DND-41 (cell line): ENCODE data around the gene TMEM132C.

ENCODE experiments used
- ATAC-seq: fragments of 200-7000 bp; cut with Tn5 transposase; 3 replicates; pipeline ENCODE4 v1.9.1; 2021; ENCODE audit warnings: low read depth; ENCODE audit not compliant: insufficient read depth
- DNase-seq: peaks from one replicate; pipeline ENCODE4 v3.0.0-alpha.2; 2020
- H2AFZ ChIP-seq: 2 replicates; pipeline ENCODE4 v1.6.0; 2012; ENCODE audit warnings: low read depth, low read length
- H3K27ac ChIP-seq: 2 replicates; pipeline ENCODE4 v1.5.1; 2012; ENCODE audit warnings: low read length, inconsistent platforms
- H3K27me3 ChIP-seq: fragments of 200-600 bp; sonication (generic); 2 replicates; pipeline ENCODE4 v1.6.0; 2012; ENCODE audit warnings: low read length, mild to moderate bottlenecking, inconsistent platforms; ENCODE audit not compliant: insufficient read depth, poor library complexity
- H3K36me3 ChIP-seq: 2 replicates; pipeline ENCODE4 v1.5.1; 2012; ENCODE audit warnings: low read length, inconsistent platforms; ENCODE audit not compliant: insufficient read depth
- H3K4me1 ChIP-seq: 2 replicates; pipeline ENCODE4 v1.5.1; 2012; ENCODE audit warnings: mild to moderate bottlenecking, low read length; ENCODE audit not compliant: insufficient read depth
- H3K4me2 ChIP-seq: 2 replicates; pipeline ENCODE4 v1.6.0; 2012; ENCODE audit warnings: mild to moderate bottlenecking, moderate library complexity, low read length, inconsistent platforms; ENCODE audit not compliant: insufficient read depth
- H3K4me3 ChIP-seq, 2 experiments: fragments of 200-600 bp in 1 of 2; shearing (Covaris generic) in 1 of 2; 2 replicates each; pipeline ENCODE4 v1.5.1; 2012 to 2016; ENCODE audit warnings: inconsistent platforms in 2 of 2, low read length in 2 of 2, mild to moderate bottlenecking in 2 of 2, low read depth in 1 of 2, moderate library complexity in 1 of 2
- H3K79me2 ChIP-seq: 2 replicates; pipeline ENCODE4 v1.6.0; 2012; ENCODE audit warnings: low read length, inconsistent platforms; ENCODE audit not compliant: insufficient read depth
- H3K9ac ChIP-seq: 2 replicates; pipeline ENCODE4 v1.6.0; 2012; ENCODE audit warnings: low read depth, mild to moderate bottlenecking, inconsistent platforms, low read length, moderate library complexity
- H3K9me3 ChIP-seq: 2 replicates; pipeline ENCODE4 v1.5.1; 2012; ENCODE audit warnings: low read length, moderate library complexity, mild to moderate bottlenecking, inconsistent platforms; ENCODE audit not compliant: insufficient read depth, severe bottlenecking
- H4K20me1 ChIP-seq: 2 replicates; pipeline ENCODE4 v1.6.0; 2012; ENCODE audit warnings: low read length; ENCODE audit not compliant: insufficient read depth
- CTCF ChIP-seq: IDR thresholded peaks from 2 replicates; pipeline ENCODE4 v1.5.1; 2012; ENCODE audit warnings: borderline replicate concordance, low read length, moderate library complexity, mild to moderate bottlenecking; ENCODE audit not compliant: poor library complexity, severe bottlenecking; ENCODE audit errors: extremely low read depth
- EZH2 ChIP-seq: IDR thresholded peaks from 3 replicates; pipeline ENCODE4 v1.6.1; 2012; ENCODE audit warnings: borderline replicate concordance, low read depth, mild to moderate bottlenecking, moderate library complexity, low read length, inconsistent platforms; ENCODE audit not compliant: severe bottlenecking

Gene TMEM132C

GRCh38 chr12:128747441-128747840, 480.5 kb downstream of the TMEM132C start:
- H3K4me2 ChIP-seq: no peak overlapping the region

GRCh38 chr12:128752386-128752785, 485.4 kb downstream of the TMEM132C start:
- no peak overlapping the region for H2AFZ ChIP-seq
- H3K9ac ChIP-seq: no peak overlapping the region
- no peak overlapping the region for H3K4me3 ChIP-seq
- no peak overlapping the region for H3K27ac ChIP-seq
- no peaks in the 10 kb centered on the region for H3K36me3 ChIP-seq
- ATAC-seq (no peak), DNase-seq (no peak)
- H3K4me2 ChIP-seq: no peak overlapping the region
- H3K9me3 ChIP-seq: no peaks in the 10 kb centered on the region
- no peaks in the 10 kb centered on the region for H4K20me1 ChIP-seq
- H3K4me1 ChIP-seq: no peaks in the 10 kb centered on the region
- no peaks in the 10 kb centered on the region for H3K27me3 ChIP-seq
- TF ChIP-seq EZH2 (no peak), CTCF (no peak)
- no peaks in the 10 kb centered on the region for H3K79me2 ChIP-seq

More at GRCh38 chr12:128747441-128747840, 480.5 kb downstream of the TMEM132C start:
- no peak for DNase-seq
- H3K9ac ChIP-seq: no peak overlapping the region
- no peaks in the 10 kb centered on the region for H4K20me1 ChIP-seq
- ATAC-seq: no peak
- H3K27ac ChIP-seq: no peak overlapping the region
- no peaks in the 10 kb centered on the region for H3K36me3 ChIP-seq
- H3K79me2 ChIP-seq: no peaks in the 10 kb centered on the region
- no peak for TF ChIP-seq EZH2
- TF ChIP-seq CTCF: no peak
- no peak overlapping the region for H3K4me3 ChIP-seq
- no peaks in the 10 kb centered on the region for H3K9me3 ChIP-seq
- H2AFZ ChIP-seq: no peak overlapping the region
- H3K4me1 ChIP-seq: no peaks in the 10 kb centered on the region
- no peaks in the 10 kb centered on the region for H3K27me3 ChIP-seq

- DNase-seq (no peak), ATAC-seq (no peak)
- Histone ChIP-seq H3K4me1 (no peaks in the 10 kb centered on the region), H3K27me3 (peaks cover 4% of the 10 kb centered on the region), H2AFZ (no peak overlapping the region), H3K4me3 (no peak overlapping the region), H3K4me2 (no peak overlapping the region), H4K20me1 (no peaks in the 10 kb centered on the region), H3K36me3 (no peaks in the 10 kb centered on the region), H3K27ac (no peak overlapping the region), H3K79me2 (no peaks in the 10 kb centered on the region), H3K9me3 (no peaks in the 10 kb centered on the region), H3K9ac (no peak overlapping the region)
- TF ChIP-seq EZH2: no peak
- TF ChIP-seq CTCF: no peak
Measured at GRCh38 chr12:128753438-128753837, 486.5 kb downstream of the TMEM132C start.

- no peak for DNase-seq
- Histone ChIP-seq H2AFZ (no peak overlapping the region), H3K27ac (no peak overlapping the region), H3K4me3 (no peak overlapping the region), H3K4me1 (no peaks in the 10 kb centered on the region), H3K27me3 (peaks cover 4% of the 10 kb centered on the region), H3K9me3 (no peaks in the 10 kb centered on the region), H3K4me2 (no peak overlapping the region), H4K20me1 (no peaks in the 10 kb centered on the region), H3K79me2 (no peaks in the 10 kb centered on the region), H3K36me3 (no peaks in the 10 kb centered on the region), H3K9ac (no peak overlapping the region)
- ATAC-seq: no peak
- TF ChIP-seq EZH2 (no peak), CTCF (no peak)
Measured at GRCh38 chr12:128754275-128754674, 487.3 kb downstream of the TMEM132C start.
